GM18511 (cell line): ENCODE measurements around the gene ERC2.

Experiments
- ATAC-seq: cut with Tn5 transposase; IDR thresholded peaks from one replicate; pipeline ENCODE4 v1.9.1; 2021; ENCODE audit warnings: mild to moderate bottlenecking, moderate library complexity; ENCODE audit not compliant: unreplicated experiment

Gene ERC2

GRCh38 chr3:55576621-55577388, 891.5 kb downstream of the ERC2 start:
- no peak for ATAC-seq

- ATAC-seq, result no peak
Measured at GRCh38 chr3:55574671-55575070, 893.6 kb downstream of the ERC2 start.

GRCh38 chr3:55572816-55573215, 895.5 kb downstream of the ERC2 start:
- no peak for ATAC-seq

GRCh38 chr3:55571913-55572312, 896.4 kb downstream of the ERC2 start:
- no peak for ATAC-seq

- ATAC-seq, result no peak
Measured at GRCh38 chr3:55571216-55571813, 897.0 kb downstream of the ERC2 start.

GRCh38 chr3:55570271-55570711, 898.0 kb downstream of the ERC2 start:
- ATAC-seq, result no peak

- ATAC-seq, result no peak
Measured at GRCh38 chr3:55569033-55569599, 899.2 kb downstream of the ERC2 start.

GRCh38 chr3:55567615-55568014, 900.7 kb downstream of the ERC2 start:
- ATAC-seq, result no peak

- no peak for ATAC-seq
Measured at GRCh38 chr3:55567121-55567520, 901.1 kb downstream of the ERC2 start.

- no peak for ATAC-seq
Measured at GRCh38 chr3:55565521-55565920, 902.7 kb downstream of the ERC2 start.

GRCh38 chr3:55564726-55565125, 903.5 kb downstream of the ERC2 start:
- no peak for ATAC-seq

GRCh38 chr3:55562700-55563099, 905.6 kb downstream of the ERC2 start:
- no peak for ATAC-seq

GRCh38 chr3:55559500-55560423, 908.5 kb downstream of the ERC2 start:
- no peak for ATAC-seq

GRCh38 chr3:55558316-55558715, 910.0 kb downstream of the ERC2 start:
- ATAC-seq, result no peak

GRCh38 chr3:55557549-55557948, 910.7 kb downstream of the ERC2 start:
- no peak for ATAC-seq

- ATAC-seq, result no peak
Measured at GRCh38 chr3:55556619-55557537, 911.4 kb downstream of the ERC2 start.

GRCh38 chr3:55555873-55556618, 912.2 kb downstream of the ERC2 start:
- ATAC-seq, result no peak

- ATAC-seq, result no peak
Measured at GRCh38 chr3:55554634-55555425, 913.4 kb downstream of the ERC2 start.

GRCh38 chr3:55551644-55552043, 916.6 kb downstream of the ERC2 start:
- ATAC-seq, result no peak
